GF-D8 (cell line): ENCODE data around the gene ID2.

Source experiments
- DNase-seq: peaks from one replicate; lab custom pipeline; 2025; lab: John Stamatoyannopoulos, UW

ID2 gene

GRCh38 chr2:8732601-8733000, 50.7 kb downstream of the ID2 start:
- no peak for DNase-seq
